Naive thymus-derived CD4-positive, alpha-beta T cell (primary cell): Measurements from ENCODE around the gene ZNG1A. TPM values are rescaled to one million over a fixed set of nuclear protein-coding genes. Genes with fewer than 3 reads are reported as not detected.
"Not testable (repeated sequence)": the region's sequence is repeated elsewhere in the genome, so short reads cannot be mapped to it uniquely, and the experiment has no call there.

Experiments used
- ATAC-seq: fragments of 150-1000 bp; cut with Tn5 transposase; 2 replicates; pipeline ENCODE4 v1.10.0; 2021; ENCODE audit warnings: mild to moderate bottlenecking, moderate library complexity
- CTCF ChIA-PET: fragments of 350-600 bp; sonication (Branson Sonifier 250); formaldehyde crosslinking; loops from one replicate; lab custom pipeline; 2021; ENCODE audit warnings: antibody characterized with exemption; lab: Charles Lee
- POLR2A ChIA-PET: fragments of 350-600 bp; sonication (Branson Sonifier 250); formaldehyde crosslinking; loops from one replicate; lab custom pipeline; 2021; ENCODE audit warnings: antibody characterized with exemption, inconsistent platforms; lab: Charles Lee
- DNase-seq, 9 donors: peaks; one replicate each; pipeline versions ENCODE4 v3.0.0 to v3.0.0-alpha.2; 2020 to 2022; ENCODE audit warnings: mixed read lengths in 1 of 9
- H3K27ac ChIP-seq: one replicate; pipeline ENCODE4 v1.7.0; 2013; ENCODE audit warnings: mild to moderate bottlenecking, low read depth, low read length, moderate library complexity
- H3K27me3 ChIP-seq, 2 donors: one replicate each; pipeline ENCODE4 v1.7.0; 2013; ENCODE audit warnings: low read length in 2 of 2, mild to moderate bottlenecking in 2 of 2, moderate library complexity in 2 of 2; ENCODE audit not compliant: control insufficient read depth in 2 of 2, insufficient read depth in 2 of 2
- H3K36me3 ChIP-seq, 3 experiments: 1 replicate in 2 of 3; 2 replicates in 1 of 3; pipeline ENCODE4 v1.7.0; 2013; ENCODE audit warnings: low read length in 3 of 3, mild to moderate bottlenecking in 3 of 3, moderate library complexity in 1 of 3; ENCODE audit not compliant: insufficient read depth in 3 of 3, control insufficient read depth in 2 of 3
- H3K4me1 ChIP-seq, 2 donors: one replicate each; pipeline ENCODE4 v1.7.0; 2013; ENCODE audit warnings: low read length in 2 of 2, mild to moderate bottlenecking in 2 of 2, moderate library complexity in 1 of 2; ENCODE audit not compliant: control insufficient read depth in 2 of 2, insufficient read depth in 2 of 2
- H3K4me3 ChIP-seq: 2 replicates; pipeline ENCODE4 v1.7.0; 2013; ENCODE audit warnings: mild to moderate bottlenecking, low read length
- H3K9me3 ChIP-seq, 3 experiments: 1 replicate in 2 of 3; 2 replicates in 1 of 3; pipeline ENCODE4 v1.7.0; 2013; ENCODE audit warnings: low read length in 3 of 3; ENCODE audit not compliant: control insufficient read depth in 2 of 3
- H3K27ac Mint-ChIP-seq, 9 donors: one replicate each; pipeline ENCODE4 v1.8.0; 2020 to 2022; ENCODE audit warnings: mixed read lengths in 9 of 9, mild to moderate bottlenecking in 8 of 9, moderate library complexity in 5 of 9, inconsistent platforms in 2 of 9
- H3K27me3 Mint-ChIP-seq, 5 donors: one replicate each; pipeline ENCODE4 v1.8.0; 2021 to 2022; ENCODE audit warnings: mixed read lengths in 5 of 5, mild to moderate bottlenecking in 1 of 5
- H3K36me3 Mint-ChIP-seq, 5 donors: one replicate each; pipeline ENCODE4 v1.8.0; 2020 to 2022; ENCODE audit warnings: mixed read lengths in 5 of 5, mild to moderate bottlenecking in 3 of 5, inconsistent platforms in 1 of 5
- H3K4me1 Mint-ChIP-seq, 7 donors: one replicate each; pipeline ENCODE4 v1.8.0; 2020 to 2022; ENCODE audit warnings: mixed read lengths in 7 of 7, mild to moderate bottlenecking in 3 of 7, inconsistent platforms in 1 of 7
- H3K4me3 Mint-ChIP-seq, 10 donors: one replicate each; pipeline ENCODE4 v1.8.0; 2020 to 2022; ENCODE audit warnings: mild to moderate bottlenecking in 10 of 10, mixed read lengths in 10 of 10, moderate library complexity in 6 of 10, inconsistent platforms in 2 of 10
- H3K9me3 Mint-ChIP-seq, 11 donors: one replicate each; pipeline ENCODE4 v1.8.0; 2020 to 2022; ENCODE audit warnings: mixed read lengths in 11 of 11, mild to moderate bottlenecking in 4 of 11, inconsistent platforms in 1 of 11, moderate library complexity in 1 of 11
- intact Hi-C, 2 donors: fragments of 100-400 bp; cut with micrococcal nuclease; formaldehyde crosslinking; loops; one replicate each; pipeline ENCODE4 v1.15.1; 2023
- polyA plus RNA-seq, 2 donors: library from polyadenylated mRNA; unstranded; fragments of 300-500 nt; fragmentation: Illumina TruSeq; gene quantifications; one replicate each; pipeline ENCODE4 v1.2.3, GENCODE V29; 2021
- total RNA-seq, 6 experiments: library from RNA in 5 of 6; stranded (reverse) in 5 of 6; gene quantifications; 1 replicate in 5 of 6; 2 replicates in 1 of 6; pipeline ENCODE4 v1.2.3 and lab custom pipeline; 2021 to 2026

Gene ZNG1A
- total and polyA plus RNA-seq, 7 experiments from 2014 or later = 16.4 to 30.6 (median 27.2) TPM

DNA sequence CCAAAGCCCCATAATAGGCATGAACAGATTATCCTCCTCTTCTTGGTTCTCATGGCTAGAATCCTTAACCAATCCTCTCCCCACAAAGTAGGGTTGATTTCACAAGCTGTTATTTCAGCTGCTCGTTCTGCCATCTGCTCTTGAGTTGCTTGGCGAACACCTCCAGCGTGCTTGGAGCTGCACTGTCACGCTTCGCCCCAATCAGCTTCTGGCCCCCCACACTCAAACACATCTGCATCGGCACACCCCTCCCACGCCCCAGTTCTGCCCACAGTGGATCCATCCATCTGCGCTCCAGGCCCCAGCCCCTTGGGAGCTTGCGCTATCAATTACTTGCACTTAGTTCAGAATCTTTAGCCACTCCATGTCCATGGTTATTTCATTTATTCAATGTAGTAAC is 78.4 kb downstream of the ZNG1A start:
- intact Hi-C loops, H3K9me3 ChIP-seq, POLR2A ChIA-PET, H3K4me3 ChIP-seq, H3K36me3 ChIP-seq, H3K4me1 Mint-ChIP-seq, H3K36me3 Mint-ChIP-seq, H3K9me3 Mint-ChIP-seq, ATAC-seq, H3K4me1 ChIP-seq, H3K27me3 ChIP-seq, DNase-seq, H3K4me3 Mint-ChIP-seq, CTCF ChIA-PET, H3K27ac ChIP-seq, H3K27ac Mint-ChIP-seq: not testable (repeated sequence)
- peaks cover 0 to 14% (median under 1%) of the 10 kb centered on the region in 5 donors for H3K27me3 Mint-ChIP-seq

DNA sequence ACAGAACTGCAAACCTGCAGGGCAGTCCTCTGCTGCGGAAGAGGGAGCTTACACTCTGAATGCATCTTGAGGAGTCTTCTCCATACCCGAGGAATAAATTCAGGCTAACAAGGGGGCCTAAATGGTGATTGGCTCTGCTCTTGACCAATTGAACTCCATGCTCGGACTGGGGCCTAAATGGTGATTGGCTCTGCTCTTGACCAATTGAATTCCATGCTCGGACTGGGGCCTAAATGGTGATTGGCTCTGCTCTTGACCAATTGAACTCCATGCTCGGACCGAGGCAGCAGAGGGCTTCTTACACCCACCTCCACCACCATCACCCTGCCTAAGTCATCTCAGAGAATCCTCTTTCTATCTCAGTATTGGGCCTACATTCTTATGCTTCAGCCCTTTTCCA is 79.0 kb downstream of the ZNG1A start:
- H3K36me3 ChIP-seq, H3K9me3 Mint-ChIP-seq, POLR2A ChIA-PET, CTCF ChIA-PET, H3K9me3 ChIP-seq, H3K27ac Mint-ChIP-seq, ATAC-seq, H3K36me3 Mint-ChIP-seq, H3K4me3 ChIP-seq, H3K27me3 ChIP-seq, H3K27ac ChIP-seq, intact Hi-C loops, H3K4me1 ChIP-seq, DNase-seq, H3K4me1 Mint-ChIP-seq: not testable (repeated sequence)
- peak overlapping the region in 1 of 10 donors; percentile 25 for H3K4me3 Mint-ChIP-seq
- peaks cover 0 to 16% (median 0%) of the 10 kb centered on the region in 5 donors for H3K27me3 Mint-ChIP-seq

DNA sequence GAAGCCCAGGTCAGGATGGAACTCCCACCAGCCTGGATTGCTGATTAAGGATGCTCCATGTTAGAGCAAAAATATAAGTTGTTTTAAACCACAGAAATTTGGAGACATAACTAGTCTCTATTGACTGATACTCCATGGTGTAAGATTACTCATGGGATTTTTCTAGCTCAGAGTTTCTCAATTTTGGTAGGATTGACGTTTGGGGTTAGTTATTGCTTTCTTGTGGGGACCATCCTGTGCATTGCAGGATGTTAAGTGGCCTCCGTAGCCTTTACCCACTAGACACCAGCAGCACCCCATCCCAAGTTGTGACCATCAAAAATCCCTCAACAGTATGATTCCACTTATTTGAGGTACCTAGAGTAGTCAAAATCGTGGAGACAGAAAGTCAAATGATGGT is 80.1 kb downstream of the ZNG1A start:
- H3K27ac Mint-ChIP-seq, H3K9me3 Mint-ChIP-seq, ATAC-seq, POLR2A ChIA-PET, H3K36me3 ChIP-seq, H3K4me1 Mint-ChIP-seq, H3K9me3 ChIP-seq, H3K4me3 Mint-ChIP-seq, CTCF ChIA-PET, H3K4me3 ChIP-seq, intact Hi-C loops, H3K4me1 ChIP-seq, H3K27ac ChIP-seq, DNase-seq, H3K27me3 ChIP-seq, H3K36me3 Mint-ChIP-seq: not testable (repeated sequence)
- H3K27me3 Mint-ChIP-seq = peaks cover 0 to 10% (median 0%) of the 10 kb centered on the region in 5 donors

DNA sequence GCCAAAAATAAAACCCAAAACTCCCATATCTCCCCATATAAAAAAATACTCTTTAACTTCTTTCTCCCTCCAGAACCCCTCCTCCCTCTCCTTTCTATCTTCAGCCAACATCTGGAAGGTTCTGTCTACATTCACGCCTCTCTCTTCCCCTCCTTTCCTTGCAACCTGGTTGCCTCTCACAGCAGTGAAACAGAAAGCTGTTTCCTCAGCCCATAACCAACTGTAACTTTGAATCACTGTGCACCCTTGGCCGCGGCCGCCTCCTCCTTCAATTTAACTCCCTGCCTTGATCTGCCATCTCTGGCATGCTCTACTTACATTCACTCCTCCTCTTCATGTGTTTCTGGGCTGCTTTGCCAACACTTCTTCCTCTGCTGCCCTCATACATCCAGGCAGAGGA is 83.9 kb downstream of the ZNG1A start:
- H3K36me3 ChIP-seq, H3K9me3 Mint-ChIP-seq, H3K36me3 Mint-ChIP-seq, H3K9me3 ChIP-seq, H3K4me1 ChIP-seq, H3K27me3 Mint-ChIP-seq, H3K27me3 ChIP-seq, intact Hi-C loops, H3K4me3 ChIP-seq, CTCF ChIA-PET, H3K27ac Mint-ChIP-seq, H3K4me1 Mint-ChIP-seq, DNase-seq, H3K27ac ChIP-seq, POLR2A ChIA-PET, ATAC-seq: not testable (repeated sequence)
- H3K4me3 Mint-ChIP-seq = peak overlapping the region in 1 of 10 donors; percentile 7

DNA sequence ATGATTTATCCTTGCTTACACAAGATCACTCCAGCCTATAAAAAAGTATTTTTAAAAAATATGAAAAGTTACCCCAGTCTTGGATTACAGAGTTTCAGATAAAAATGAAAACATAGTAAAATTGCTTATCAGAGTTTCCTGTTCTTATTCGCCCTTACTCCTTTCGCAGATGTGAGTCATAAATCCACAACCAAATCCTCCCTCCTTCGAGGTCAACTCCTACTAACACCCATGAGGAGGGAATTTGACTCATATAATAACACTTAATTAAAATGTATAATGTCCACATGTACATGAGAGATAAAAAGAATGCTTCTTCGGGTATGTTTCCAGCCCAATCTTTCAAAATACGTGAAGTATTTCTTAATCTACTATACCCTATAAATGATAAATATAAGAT is 84.5 kb downstream of the ZNG1A start:
- H3K27ac Mint-ChIP-seq, H3K36me3 ChIP-seq, CTCF ChIA-PET, H3K27me3 Mint-ChIP-seq, H3K4me3 ChIP-seq, POLR2A ChIA-PET, DNase-seq, H3K4me1 ChIP-seq, H3K36me3 Mint-ChIP-seq, H3K4me3 Mint-ChIP-seq, H3K27ac ChIP-seq, ATAC-seq, intact Hi-C loops, H3K9me3 ChIP-seq, H3K9me3 Mint-ChIP-seq, H3K4me1 Mint-ChIP-seq, H3K27me3 ChIP-seq: not testable (repeated sequence)

DNA sequence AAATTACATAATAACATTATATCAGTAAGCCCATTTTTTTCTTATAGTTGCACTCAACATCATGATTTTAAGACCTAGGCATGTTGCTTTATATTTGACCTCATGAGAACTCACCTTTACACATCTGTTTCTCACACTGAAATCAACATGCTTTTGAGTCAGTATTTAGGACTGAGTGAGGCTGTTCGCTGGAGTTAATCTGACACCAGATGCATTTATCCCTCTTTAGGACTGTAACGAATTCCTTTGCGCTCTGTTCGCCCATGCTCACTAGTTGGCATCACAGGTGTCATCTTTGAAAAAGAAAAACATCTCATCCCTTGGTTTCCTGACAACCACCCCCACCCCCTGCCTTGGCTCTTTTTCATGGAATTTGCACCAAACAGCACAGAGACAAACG is 84.9 kb downstream of the ZNG1A start:
- DNase-seq, H3K27ac ChIP-seq, intact Hi-C loops, POLR2A ChIA-PET, H3K4me3 ChIP-seq, ATAC-seq, H3K4me1 Mint-ChIP-seq, H3K4me1 ChIP-seq, H3K9me3 Mint-ChIP-seq, H3K27me3 ChIP-seq, H3K27ac Mint-ChIP-seq, H3K27me3 Mint-ChIP-seq, H3K36me3 Mint-ChIP-seq, H3K36me3 ChIP-seq, H3K4me3 Mint-ChIP-seq, H3K9me3 ChIP-seq, CTCF ChIA-PET: not testable (repeated sequence)

DNA sequence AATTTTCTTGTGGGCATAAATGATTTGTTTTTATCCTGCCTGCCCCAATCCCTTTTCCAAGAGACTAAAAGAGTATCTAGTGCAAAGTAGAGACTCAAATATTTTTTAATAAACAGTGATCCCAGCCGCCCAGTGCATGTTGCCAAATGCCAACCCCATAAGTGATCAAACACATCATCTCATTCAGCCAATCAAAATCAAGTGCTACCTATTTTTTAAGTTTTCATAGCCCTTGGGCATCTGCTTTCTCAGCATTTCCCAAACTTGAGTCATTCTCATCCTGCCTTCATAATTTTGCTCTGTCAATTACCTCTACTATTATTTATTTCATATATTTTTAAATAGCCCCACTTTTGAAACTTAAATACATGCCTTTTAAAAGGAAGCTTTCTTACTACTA is 88.0 kb downstream of the ZNG1A start:
- H3K9me3 ChIP-seq, H3K4me1 ChIP-seq, H3K27ac ChIP-seq, H3K4me1 Mint-ChIP-seq, CTCF ChIA-PET, H3K4me3 Mint-ChIP-seq, intact Hi-C loops, H3K36me3 Mint-ChIP-seq, DNase-seq, H3K27ac Mint-ChIP-seq, H3K4me3 ChIP-seq, H3K9me3 Mint-ChIP-seq, ATAC-seq, H3K36me3 ChIP-seq, H3K27me3 ChIP-seq, POLR2A ChIA-PET: not testable (repeated sequence)
- peaks cover 0 to 20% (median 0%) of the 10 kb centered on the region in 5 donors for H3K27me3 Mint-ChIP-seq
